Activated B cell treated with CpG ODN at 0.5 μM for 24 hours (primary cell): ENCODE data around the gene TRAPPC2L. TPM values are rescaled to one million over a fixed set of nuclear protein-coding genes. Genes with fewer than 3 reads are reported as not detected.

Source experiments
- ATAC-seq: fragments of 200-7000 bp; cut with Tn5 transposase; one replicate; pipeline ENCODE4 v1.10.0; 2021; ENCODE audit warnings: low read depth, mild to moderate bottlenecking, moderate library complexity
- CTCF ChIA-PET: fragments of 350-600 bp; sonication (Branson Sonifier 250); formaldehyde crosslinking; loops from one replicate; lab custom pipeline; 2021; ENCODE audit warnings: antibody characterized with exemption; lab: Charles Lee
- POLR2A ChIA-PET: fragments of 350-600 bp; sonication (Branson Sonifier 250); formaldehyde crosslinking; loops from one replicate; lab custom pipeline; 2021; ENCODE audit warnings: antibody characterized with exemption; lab: Charles Lee
- DNase-seq: peaks from one replicate; pipeline ENCODE4 v3.0.0; 2022
- H3K27ac Mint-ChIP-seq: one replicate; pipeline ENCODE4 v1.8.0; 2020; ENCODE audit warnings: mixed read lengths
- H3K27me3 Mint-ChIP-seq: one replicate; pipeline ENCODE4 v1.8.0; 2021; ENCODE audit warnings: mixed read lengths
- H3K36me3 Mint-ChIP-seq: one replicate; pipeline ENCODE4 v1.8.0; 2021; ENCODE audit warnings: low read depth, mixed read lengths
- H3K4me1 Mint-ChIP-seq: one replicate; pipeline ENCODE4 v1.8.0; 2021; ENCODE audit warnings: mixed read lengths
- H3K4me3 Mint-ChIP-seq: one replicate; pipeline ENCODE4 v1.8.0; 2020; ENCODE audit warnings: mild to moderate bottlenecking, mixed read lengths
- H3K9me3 Mint-ChIP-seq: one replicate; pipeline ENCODE4 v1.8.0; 2020; ENCODE audit warnings: mixed read lengths
- intact Hi-C: fragments of 100-400 bp; cut with micrococcal nuclease; formaldehyde crosslinking; loops from one replicate; pipeline ENCODE4 v1.15.1; 2024
- total RNA-seq: library from RNA; stranded (reverse); gene quantifications from 2 replicates; pipeline ENCODE4 v1.2.3, GENCODE V29; 2022
- TF ChIP-seq, protein P1 (sequence below): fragments of 200-600 bp; IDR thresholded peaks from one replicate; pipeline ENCODE4 v1.8.0; 2022; ENCODE audit warnings: antibody characterized with exemption, mild to moderate bottlenecking

Gene TRAPPC2L
- total RNA-seq, 1 donor from 2014 or later, result 38.7 TPM

DNA sequence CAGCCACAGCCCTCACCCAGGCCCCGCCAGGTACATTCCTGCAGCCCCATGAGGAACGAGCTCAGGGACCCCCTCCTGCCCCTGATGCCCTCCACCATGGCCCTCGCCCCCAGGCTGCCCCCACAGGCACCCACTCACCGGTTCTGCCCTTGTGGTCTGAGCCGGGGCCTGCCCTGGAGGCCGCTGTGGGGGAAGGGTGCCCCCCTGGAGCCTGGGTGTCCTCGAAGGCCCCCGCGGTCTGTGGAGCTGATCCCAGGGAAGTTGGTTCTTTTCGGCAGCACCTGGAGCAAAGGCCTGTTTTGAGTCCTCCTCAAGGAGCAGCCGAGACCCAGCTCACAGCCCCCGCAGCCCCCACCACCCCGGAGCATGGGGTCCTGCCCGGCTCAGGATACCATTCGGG, 7.2 kb downstream of the TRAPPC2L start:
- Mint-ChIP-seq H3K4me1 (peaks cover 6% of the 10 kb centered on the region), H3K36me3 (peaks cover 28% of the 10 kb centered on the region), H3K4me3 (no peak overlapping the region), H3K27ac (no peak overlapping the region), H3K27me3 (peaks cover 5% of the 10 kb centered on the region), H3K9me3 (no peaks in the 10 kb centered on the region)
- intact Hi-C loops, result no loop called here
- TF ChIP-seq, protein P1, sequence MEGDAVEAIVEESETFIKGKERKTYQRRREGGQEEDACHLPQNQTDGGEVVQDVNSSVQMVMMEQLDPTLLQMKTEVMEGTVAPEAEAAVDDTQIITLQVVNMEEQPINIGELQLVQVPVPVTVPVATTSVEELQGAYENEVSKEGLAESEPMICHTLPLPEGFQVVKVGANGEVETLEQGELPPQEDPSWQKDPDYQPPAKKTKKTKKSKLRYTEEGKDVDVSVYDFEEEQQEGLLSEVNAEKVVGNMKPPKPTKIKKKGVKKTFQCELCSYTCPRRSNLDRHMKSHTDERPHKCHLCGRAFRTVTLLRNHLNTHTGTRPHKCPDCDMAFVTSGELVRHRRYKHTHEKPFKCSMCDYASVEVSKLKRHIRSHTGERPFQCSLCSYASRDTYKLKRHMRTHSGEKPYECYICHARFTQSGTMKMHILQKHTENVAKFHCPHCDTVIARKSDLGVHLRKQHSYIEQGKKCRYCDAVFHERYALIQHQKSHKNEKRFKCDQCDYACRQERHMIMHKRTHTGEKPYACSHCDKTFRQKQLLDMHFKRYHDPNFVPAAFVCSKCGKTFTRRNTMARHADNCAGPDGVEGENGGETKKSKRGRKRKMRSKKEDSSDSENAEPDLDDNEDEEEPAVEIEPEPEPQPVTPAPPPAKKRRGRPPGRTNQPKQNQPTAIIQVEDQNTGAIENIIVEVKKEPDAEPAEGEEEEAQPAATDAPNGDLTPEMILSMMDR, result no peak
- ChIA-PET POLR2A (interaction anchor here (0.6 kb wide), 1 partner anchor 293 kb away, joined by 7 read pairs; no protein-coding TSS in a partner anchor), CTCF (no interaction called here)
- DNase-seq, result no peak
- ATAC-seq, result no peak

DNA sequence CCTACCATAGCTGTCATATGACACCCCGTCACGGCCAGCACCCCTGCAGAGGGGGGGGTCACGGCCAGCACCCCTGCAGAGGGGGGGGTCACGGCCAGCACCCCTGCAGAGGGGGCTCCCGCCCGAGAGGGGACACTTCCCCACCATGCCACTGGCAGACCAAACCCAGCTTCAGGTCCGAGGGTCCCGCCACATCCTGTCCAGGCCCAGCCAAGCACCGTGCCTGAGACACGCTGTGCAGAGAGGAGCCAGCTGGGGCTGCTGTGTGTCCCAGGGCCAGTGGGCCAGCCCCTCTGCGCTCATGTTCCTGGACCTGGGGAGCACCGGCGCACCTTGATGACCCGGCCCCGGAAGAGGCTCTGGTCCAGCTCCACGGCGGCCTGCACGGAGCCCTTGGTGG, 7.6 kb downstream of the TRAPPC2L start:
- Mint-ChIP-seq H3K9me3 (no peaks in the 10 kb centered on the region), H3K4me1 (peaks cover 2% of the 10 kb centered on the region), H3K36me3 (peaks cover 24% of the 10 kb centered on the region), H3K27me3 (peaks cover 5% of the 10 kb centered on the region), H3K4me3 (no peak overlapping the region), H3K27ac (no peak overlapping the region)
- ATAC-seq (no peak), DNase-seq (no peak)
- intact Hi-C loops, result no loop called here
- ChIA-PET CTCF (no interaction called here), POLR2A (interaction anchor here (0.6 kb wide), 1 partner anchor 293 kb away, joined by 7 read pairs; no protein-coding TSS in a partner anchor)
- TF ChIP-seq, protein P1, result no peak

DNA sequence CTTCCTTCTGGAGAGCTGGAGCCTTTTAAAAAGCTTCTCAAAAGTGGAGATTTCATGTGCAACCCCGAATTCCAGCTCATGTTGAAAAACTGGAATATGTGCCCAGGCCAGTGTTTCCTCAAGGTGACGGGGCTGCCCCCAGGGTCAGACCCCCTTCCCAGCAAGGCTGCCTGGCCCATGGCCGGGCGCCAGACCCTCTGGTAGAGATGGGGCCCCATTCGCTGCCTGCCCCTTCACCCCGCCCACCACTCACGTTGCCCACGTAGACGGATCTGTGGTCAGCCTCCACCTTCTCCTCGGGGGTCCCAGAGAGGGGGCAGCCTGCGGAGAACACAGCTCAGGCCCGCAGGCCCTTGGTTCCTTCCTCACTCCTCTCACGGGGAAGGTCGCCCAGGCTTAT, 8.4 kb downstream of the TRAPPC2L start:
- Mint-ChIP-seq H3K4me3 (no peak overlapping the region), H3K9me3 (no peaks in the 10 kb centered on the region), H3K27ac (no peak overlapping the region), H3K27me3 (peaks cover 9% of the 10 kb centered on the region), H3K36me3 (peaks cover 16% of the 10 kb centered on the region), H3K4me1 (peaks cover 2% of the 10 kb centered on the region)
- POLR2A ChIA-PET, result no interaction called here
- ATAC-seq, result no peak
- intact Hi-C loops, result no loop called here
- DNase-seq, result no peak
- CTCF ChIA-PET, result no interaction called here
- TF ChIP-seq, protein P1, result no peak

DNA sequence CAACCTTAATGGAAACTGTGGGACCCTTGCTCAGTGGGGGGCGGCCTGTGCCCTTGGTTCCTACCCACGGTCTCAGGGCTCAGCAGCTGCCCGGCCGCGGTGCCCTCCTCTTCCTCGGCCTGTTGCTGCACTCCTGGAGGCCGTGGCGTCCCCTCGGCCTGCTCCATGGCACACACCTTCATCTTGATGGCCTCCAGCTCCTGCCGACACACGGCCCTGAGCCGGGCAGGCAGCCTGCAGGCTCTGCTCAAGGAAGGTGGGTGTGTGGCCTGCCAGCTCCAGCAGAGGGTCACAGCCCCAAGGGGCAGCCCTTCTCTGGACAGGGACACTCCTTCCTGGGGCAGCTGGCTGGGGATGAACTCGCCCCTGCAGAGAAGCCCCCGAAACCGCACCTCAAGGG, 8.8 kb downstream of the TRAPPC2L start:
- H3K4me1 Mint-ChIP-seq, result peaks cover 5% of the 10 kb centered on the region
- ATAC-seq (no peak), DNase-seq (no peak)
- ChIA-PET POLR2A (no interaction called here), CTCF (no interaction called here)
- peaks cover 12% of the 10 kb centered on the region for H3K36me3 Mint-ChIP-seq
- intact Hi-C loops, result no loop called here
- peaks cover 12% of the 10 kb centered on the region for H3K27me3 Mint-ChIP-seq
- no peaks in the 10 kb centered on the region for H3K9me3 Mint-ChIP-seq
- no peak overlapping the region for H3K27ac Mint-ChIP-seq
- no peak overlapping the region for H3K4me3 Mint-ChIP-seq
- TF ChIP-seq, protein P1, result no peak

DNA sequence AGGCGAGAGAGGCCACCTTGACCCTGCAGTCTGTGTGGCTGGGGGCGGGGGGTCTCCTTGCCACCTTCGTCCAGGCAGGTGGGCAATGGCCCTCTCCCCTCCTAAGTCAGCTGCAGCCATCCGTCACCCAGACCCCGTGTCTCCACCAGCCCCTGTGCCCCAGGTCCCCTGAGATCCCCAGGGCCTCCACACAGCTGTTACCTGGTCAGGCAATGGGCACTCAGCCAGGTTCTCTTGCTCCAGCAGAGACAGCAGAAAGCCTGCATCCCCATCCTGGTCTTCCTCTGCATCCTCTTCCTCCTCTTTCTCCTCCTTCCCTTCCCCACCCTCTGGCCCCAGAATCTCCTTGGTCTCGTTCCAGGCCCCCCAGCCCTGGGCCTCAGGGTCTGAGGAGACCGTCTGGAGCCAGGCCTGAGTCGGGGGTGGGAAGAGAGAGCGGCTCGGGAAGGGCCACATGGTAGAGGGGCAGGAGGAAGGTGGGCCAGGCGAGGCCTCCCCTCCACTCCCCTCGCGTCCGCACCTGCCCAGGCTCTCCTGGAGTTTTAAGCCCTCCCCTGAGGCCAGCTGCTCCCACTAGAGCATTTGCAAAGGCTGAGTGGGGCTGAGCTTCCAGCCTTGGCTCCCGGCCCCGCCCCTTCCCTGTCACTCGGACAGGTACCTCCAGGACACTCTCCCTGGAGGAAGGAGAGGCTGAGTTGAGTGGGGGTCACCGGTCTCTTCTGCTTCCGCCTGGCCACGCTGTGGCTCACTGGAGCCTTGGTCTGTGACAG, 9.4 kb downstream of the TRAPPC2L start, which contains the start of gene PABPN1L:
Gene PABPN1L (minus strand): TSS at position 510 of the 770 bp plus-strand sequence. CDS start 54 bp downstream, at position 456.
- ATAC-seq, result no peak
- no peak within 1 kb of the TSS for H3K27ac Mint-ChIP-seq
- H3K36me3 Mint-ChIP-seq, result peaks cover 6% of the 10 kb centered on the region
- intact Hi-C loops, result no loop called here
- peaks cover 16% of the 10 kb centered on the region for H3K27me3 Mint-ChIP-seq
- ChIA-PET CTCF (no interaction called here), POLR2A (no interaction called here)
- no peak for DNase-seq
- H3K9me3 Mint-ChIP-seq, result no peaks in the 10 kb centered on the region
- peaks cover 10% of the 10 kb centered on the region for H3K4me1 Mint-ChIP-seq
- H3K4me3 Mint-ChIP-seq, result no peak within 1 kb of the TSS
- TF ChIP-seq, protein P1, result no peak
